ENCODE data around the gene NRXN2. TPM values are rescaled to one million over a fixed set of nuclear protein-coding genes. Genes with fewer than 3 reads are reported as not detected.
"Not testable (repeated sequence)": the region's sequence is repeated elsewhere in the genome, so short reads cannot be mapped to it uniquely, and the experiment has no call there.

The NRXN2 gene
- total RNA-seq, 1 donor = 0.73 TPM

- Histone ChIP-seq H3K4me1 (ENCODE audit: insufficient read depth, low read length) (peaks cover 19% of the 10 kb centered on the region), H3K9me3 (ENCODE audit: low read depth, low read length) (no peaks in the 10 kb centered on the region), H3K4me3 (ENCODE audit: low read length) (no peak overlapping the region), H3K27me3 (ENCODE audit: insufficient read depth, low read length) (peaks cover 2% of the 10 kb centered on the region)
Measured at GRCh38 chr11:64675450-64676260, 47.3 kb downstream of the NRXN2 start.

- H3K4me1 ChIP-seq (ENCODE audit: insufficient read depth, low read length) = peaks cover 27% of the 10 kb centered on the region
- no peak overlapping the region for H3K4me3 ChIP-seq (ENCODE audit: low read length)
- H3K9me3 ChIP-seq (ENCODE audit: low read depth, low read length) = no peaks in the 10 kb centered on the region
- H3K27me3 ChIP-seq (ENCODE audit: insufficient read depth, low read length) = peaks cover 2% of the 10 kb centered on the region
Measured at GRCh38 chr11:64674774-64675173, 48.2 kb downstream of the NRXN2 start.

- no peaks in the 10 kb centered on the region for H3K9me3 ChIP-seq (ENCODE audit: low read depth, low read length)
- peaks cover 2% of the 10 kb centered on the region for H3K27me3 ChIP-seq (ENCODE audit: insufficient read depth, low read length)
- H3K4me1 ChIP-seq (ENCODE audit: insufficient read depth, low read length) = peaks cover 32% of the 10 kb centered on the region
- H3K4me3 ChIP-seq (ENCODE audit: low read length) = no peak overlapping the region
Measured at GRCh38 chr11:64673279-64673678, 49.7 kb downstream of the NRXN2 start.

- Histone ChIP-seq H3K9me3 (ENCODE audit: low read depth, low read length) (no peaks in the 10 kb centered on the region), H3K27me3 (ENCODE audit: insufficient read depth, low read length) (peaks cover 2% of the 10 kb centered on the region), H3K4me3 (ENCODE audit: low read length) (no peak overlapping the region), H3K4me1 (ENCODE audit: insufficient read depth, low read length) (peaks cover 32% of the 10 kb centered on the region)
Measured at GRCh38 chr11:64672875-64673274, 50.1 kb downstream of the NRXN2 start.

GRCh38 chr11:64670975-64671374 is 52.0 kb downstream of the NRXN2 start:
- Histone ChIP-seq H3K9me3 (ENCODE audit: low read depth, low read length) (no peaks in the 10 kb centered on the region), H3K4me3 (ENCODE audit: low read length) (no peak overlapping the region), H3K4me1 (ENCODE audit: insufficient read depth, low read length) (peaks cover 26% of the 10 kb centered on the region), H3K27me3 (ENCODE audit: insufficient read depth, low read length) (no peaks in the 10 kb centered on the region)

- Histone ChIP-seq H3K9me3 (ENCODE audit: low read depth, low read length) (no peaks in the 10 kb centered on the region), H3K4me1 (ENCODE audit: insufficient read depth, low read length) (peaks cover 25% of the 10 kb centered on the region), H3K27me3 (ENCODE audit: insufficient read depth, low read length) (no peaks in the 10 kb centered on the region), H3K4me3 (ENCODE audit: low read length) (no peak overlapping the region)
Measured at GRCh38 chr11:64667154-64667745, 55.7 kb downstream of the NRXN2 start.

GRCh38 chr11:64665411-64665821 is 57.6 kb downstream of the NRXN2 start:
- Histone ChIP-seq H3K4me1 (ENCODE audit: insufficient read depth, low read length) (peaks cover 18% of the 10 kb centered on the region), H3K27me3 (ENCODE audit: insufficient read depth, low read length) (no peaks in the 10 kb centered on the region), H3K4me3 (ENCODE audit: low read length) (no peak overlapping the region), H3K9me3 (ENCODE audit: low read depth, low read length) (no peaks in the 10 kb centered on the region)

GRCh38 chr11:64664236-64664870 is 58.6 kb downstream of the NRXN2 start:
- H3K4me3 ChIP-seq (ENCODE audit: low read length); H3K9me3 ChIP-seq (ENCODE audit: low read depth, low read length); H3K27me3 ChIP-seq (ENCODE audit: insufficient read depth, low read length): not testable (repeated sequence)
- H3K4me1 ChIP-seq (ENCODE audit: insufficient read depth, low read length) = peaks cover 16% of the 10 kb centered on the region

- H3K27me3 ChIP-seq (ENCODE audit: insufficient read depth, low read length) = no peaks in the 10 kb centered on the region
- peaks cover 19% of the 10 kb centered on the region for H3K4me1 ChIP-seq (ENCODE audit: insufficient read depth, low read length)
- H3K9me3 ChIP-seq (ENCODE audit: low read depth, low read length) = no peaks in the 10 kb centered on the region
- no peak overlapping the region for H3K4me3 ChIP-seq (ENCODE audit: low read length)
Measured at GRCh38 chr11:64663656-64664055, 59.3 kb downstream of the NRXN2 start.

- Histone ChIP-seq H3K9me3 (ENCODE audit: low read depth, low read length) (no peaks in the 10 kb centered on the region), H3K4me3 (ENCODE audit: low read length) (no peak overlapping the region), H3K4me1 (ENCODE audit: insufficient read depth, low read length) (peaks cover 26% of the 10 kb centered on the region), H3K27me3 (ENCODE audit: insufficient read depth, low read length) (no peaks in the 10 kb centered on the region)
Measured at GRCh38 chr11:64661614-64662013, 61.4 kb downstream of the NRXN2 start.

GRCh38 chr11:64661146-64661545 is 61.9 kb downstream of the NRXN2 start:
- Histone ChIP-seq H3K4me3 (ENCODE audit: low read length) (no peak overlapping the region), H3K4me1 (ENCODE audit: insufficient read depth, low read length) (peaks cover 31% of the 10 kb centered on the region), H3K9me3 (ENCODE audit: low read depth, low read length) (no peaks in the 10 kb centered on the region), H3K27me3 (ENCODE audit: insufficient read depth, low read length) (no peaks in the 10 kb centered on the region)

GRCh38 chr11:64660706-64661105 is 62.3 kb downstream of the NRXN2 start:
- no peaks in the 10 kb centered on the region for H3K27me3 ChIP-seq (ENCODE audit: insufficient read depth, low read length)
- H3K4me1 ChIP-seq (ENCODE audit: insufficient read depth, low read length) = peaks cover 36% of the 10 kb centered on the region
- no peaks in the 10 kb centered on the region for H3K9me3 ChIP-seq (ENCODE audit: low read depth, low read length)
- H3K4me3 ChIP-seq (ENCODE audit: low read length) = no peak overlapping the region

GRCh38 chr11:64660205-64660604 is 62.8 kb downstream of the NRXN2 start:
- no peaks in the 10 kb centered on the region for H3K9me3 ChIP-seq (ENCODE audit: low read depth, low read length)
- H3K4me1 ChIP-seq (ENCODE audit: insufficient read depth, low read length) = peaks cover 37% of the 10 kb centered on the region
- H3K27me3 ChIP-seq (ENCODE audit: insufficient read depth, low read length) = no peaks in the 10 kb centered on the region

GRCh38 chr11:64659417-64660144 is 63.4 kb downstream of the NRXN2 start:
- Histone ChIP-seq H3K27me3 (ENCODE audit: insufficient read depth, low read length) (no peaks in the 10 kb centered on the region), H3K4me3 (ENCODE audit: low read length) (no peak overlapping the region), H3K4me1 (ENCODE audit: insufficient read depth, low read length) (peaks cover 39% of the 10 kb centered on the region), H3K9me3 (ENCODE audit: low read depth, low read length) (no peaks in the 10 kb centered on the region)

More at GRCh38 chr11:64660205-64660604, 62.8 kb downstream of the NRXN2 start:
- no peak overlapping the region for H3K4me3 ChIP-seq (ENCODE audit: low read length)

GRCh38 chr11:64658265-64658664 is 64.7 kb downstream of the NRXN2 start:
- Histone ChIP-seq H3K9me3 (ENCODE audit: low read depth, low read length) (no peaks in the 10 kb centered on the region), H3K27me3 (ENCODE audit: insufficient read depth, low read length) (no peaks in the 10 kb centered on the region), H3K4me1 (ENCODE audit: insufficient read depth, low read length) (peaks cover 51% of the 10 kb centered on the region), H3K4me3 (ENCODE audit: low read length) (no peak overlapping the region)

Measured in mononuclear cell (primary cell).